ENCODE data around the gene SPRR2E.
"Not testable (repeated sequence)": the region's sequence is repeated elsewhere in the genome, so short reads cannot be mapped to it uniquely, and the experiment has no call there.

SPRR2E gene

DNA sequence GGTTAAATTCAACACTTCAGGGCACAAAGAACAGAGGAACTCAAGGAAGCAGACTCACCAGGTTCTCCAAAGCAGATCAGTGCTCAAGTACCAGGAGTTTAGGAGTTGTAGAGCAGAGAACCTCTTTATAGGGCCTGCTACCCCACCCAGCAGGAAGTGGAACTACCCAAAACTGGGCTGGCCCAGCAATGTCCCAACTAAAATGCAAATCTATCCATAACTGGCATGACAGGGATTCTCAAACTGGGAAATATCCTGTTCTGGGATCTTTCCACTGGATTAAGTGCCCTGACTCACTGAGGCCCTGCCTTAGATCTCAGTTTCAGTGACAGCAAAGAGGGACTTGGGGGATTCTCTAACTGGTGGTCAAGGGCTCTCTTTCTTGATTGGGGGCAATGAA lies at the start of gene SPRR2E:
Gene SPRR2E, minus strand, starts transcription at position 101 of the 400 bp plus-strand sequence. CDS start 775 bp downstream, outside the sequence.
- DNase-seq: no peak

DNA sequence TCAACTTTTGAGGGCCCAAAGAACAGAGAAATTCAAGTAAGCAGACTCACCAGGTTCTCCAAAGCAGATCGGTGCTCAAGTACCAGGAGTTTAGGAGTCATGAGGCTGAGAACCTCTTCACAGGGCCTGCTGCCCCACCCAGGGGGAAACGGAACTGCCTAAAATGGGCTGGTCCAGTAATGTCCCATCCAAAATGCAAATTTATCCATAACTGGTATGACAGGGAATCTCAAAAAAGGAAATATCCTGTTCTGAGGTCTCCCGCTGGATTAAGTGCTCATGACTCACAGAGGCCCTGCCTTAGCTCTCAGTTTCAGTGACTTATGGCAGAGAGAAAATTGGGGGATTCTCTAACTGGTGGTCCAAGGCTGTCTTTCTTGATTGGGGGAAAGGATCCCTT lies 47.1 kb upstream of the SPRR2E start:
- no peak for DNase-seq

DNA sequence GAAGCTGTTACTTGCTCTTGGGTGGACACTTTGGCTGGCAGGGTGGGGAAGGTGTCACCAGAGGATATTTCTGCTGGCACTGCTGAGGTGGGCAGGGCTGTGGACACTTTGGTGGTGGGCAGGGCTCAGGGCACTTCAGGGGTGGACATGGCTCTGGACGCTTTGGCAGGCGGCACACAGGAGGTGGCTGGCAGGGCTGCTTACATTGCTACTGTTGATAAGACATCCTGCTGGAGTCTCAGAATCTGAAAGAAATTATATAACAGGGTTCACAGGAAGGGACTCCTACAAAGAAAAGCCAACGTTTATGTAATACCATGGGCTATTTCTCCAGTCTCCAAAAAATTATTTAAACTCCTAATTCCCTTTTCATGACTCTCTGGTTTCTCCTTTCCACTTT lies 46.2 kb upstream of the SPRR2E start:
- no peak for DNase-seq

DNA sequence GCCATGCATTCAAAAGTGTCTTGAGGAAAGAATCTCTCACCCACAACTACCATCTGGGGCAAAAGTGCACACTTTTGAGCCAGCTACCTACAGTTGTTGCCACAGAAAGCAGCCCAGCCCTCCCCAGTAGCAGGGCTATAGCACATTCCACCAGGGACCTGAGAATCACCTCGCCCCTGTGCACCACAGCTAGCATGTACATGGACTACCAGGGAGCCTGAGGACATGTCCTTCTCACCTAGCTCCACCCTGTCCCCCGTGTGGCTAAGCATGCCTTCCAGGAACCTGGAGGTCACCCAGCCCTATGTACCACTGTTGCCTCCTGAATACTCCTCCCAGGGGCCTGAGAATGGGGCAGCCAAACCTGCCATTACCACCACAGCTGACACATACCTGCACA lies 39.4 kb upstream of the SPRR2E start:
- DNase-seq: no peak

DNA sequence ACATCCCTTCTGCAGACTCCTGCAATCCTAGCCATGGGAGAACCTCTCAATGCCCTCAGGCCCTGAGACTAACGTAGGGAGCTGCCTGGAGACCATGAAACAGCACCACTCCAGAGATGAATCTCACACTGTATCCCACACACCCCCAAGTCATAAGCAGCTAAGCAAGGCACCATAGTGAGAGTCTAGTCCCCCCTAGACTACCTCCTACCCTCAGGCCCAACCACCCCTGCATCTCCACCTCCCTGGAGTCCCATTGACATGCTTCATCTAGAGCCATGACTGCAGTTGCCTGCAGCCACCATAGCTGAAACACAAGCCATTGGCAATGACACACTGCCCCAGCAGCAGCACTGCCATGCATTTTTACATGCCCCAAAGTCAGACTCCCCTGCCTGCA lies 38.9 kb upstream of the SPRR2E start:
- DNase-seq: no peak

DNA sequence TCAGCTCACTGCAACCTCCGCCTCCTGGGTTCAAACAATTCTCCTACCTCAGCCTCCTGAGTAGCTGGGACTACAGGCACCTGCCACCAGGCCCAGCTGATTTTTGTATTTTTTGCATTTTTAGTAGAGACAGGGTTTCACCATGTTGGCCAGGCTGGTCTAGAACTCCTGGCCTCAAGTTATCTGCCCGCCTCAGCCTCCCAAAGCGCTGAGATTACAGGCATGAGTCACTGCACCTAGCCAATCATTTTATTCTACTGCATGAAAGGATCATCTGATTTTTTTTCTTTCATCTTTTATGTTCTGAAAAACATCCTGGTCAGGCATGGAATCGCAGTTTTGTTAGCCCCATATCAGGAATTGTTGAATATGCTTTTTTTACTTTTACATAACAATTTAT lies 34.4 kb upstream of the SPRR2E start:
- not testable (repeated sequence) for DNase-seq

DNA sequence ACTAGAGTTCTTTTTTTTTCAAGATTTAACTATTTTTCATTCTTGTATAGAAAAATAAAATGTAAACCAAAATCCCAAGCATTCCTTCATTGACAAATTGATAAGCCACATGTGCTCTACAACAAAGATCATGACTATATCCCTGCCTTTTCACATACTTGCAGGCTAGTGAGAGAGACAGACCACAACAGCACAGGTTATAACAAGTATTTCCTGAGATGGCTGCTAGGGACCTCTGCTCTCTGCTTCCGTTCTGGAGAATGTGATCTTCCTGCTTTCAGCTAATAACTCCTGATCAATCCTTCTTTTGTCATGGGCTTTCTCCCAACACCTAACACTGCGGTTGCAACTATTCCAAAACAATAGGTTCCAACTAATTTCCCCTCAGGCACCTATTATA lies 33.0 kb upstream of the SPRR2E start:
- no peak for DNase-seq

DNA sequence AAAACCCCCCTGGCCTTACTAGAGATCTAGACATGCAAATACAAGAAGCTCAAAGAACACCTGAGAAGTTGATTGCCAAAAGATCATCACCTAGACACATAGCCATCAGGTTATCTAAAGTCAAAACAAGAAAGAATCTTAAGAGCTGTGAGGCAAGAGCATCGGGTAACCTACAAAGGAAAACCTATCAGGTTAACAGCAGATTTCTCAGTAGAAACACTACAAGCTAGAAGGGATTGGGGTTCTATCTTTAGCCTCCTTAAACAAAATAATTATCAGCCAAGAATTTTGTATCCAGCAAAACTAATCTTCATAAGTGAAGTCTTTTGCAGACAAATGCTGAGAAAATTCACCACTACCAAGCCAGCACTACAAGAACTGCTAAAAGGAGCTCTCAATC lies 31.2 kb upstream of the SPRR2E start:
- DNase-seq: no peak

DNA sequence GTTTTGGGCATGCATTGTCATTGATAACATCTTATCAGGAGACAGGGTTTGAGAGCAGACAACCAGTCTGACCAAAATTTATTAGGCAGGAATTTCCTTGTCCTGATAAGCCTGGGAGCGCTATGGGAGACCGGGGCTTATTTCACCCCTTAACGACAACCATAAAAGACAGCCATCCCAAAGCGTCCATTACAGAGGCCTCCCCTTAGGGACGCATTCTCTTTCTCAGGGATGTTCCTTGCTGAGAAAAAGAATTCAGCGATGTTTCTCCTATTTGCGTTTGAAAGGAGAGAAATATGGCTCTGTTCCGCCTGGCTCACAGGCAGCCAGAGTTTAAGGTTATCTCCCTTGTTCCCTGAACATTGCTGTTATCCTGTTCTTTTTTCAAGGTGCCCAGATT lies 29.5 kb upstream of the SPRR2E start:
- not testable (repeated sequence) for DNase-seq

DNA sequence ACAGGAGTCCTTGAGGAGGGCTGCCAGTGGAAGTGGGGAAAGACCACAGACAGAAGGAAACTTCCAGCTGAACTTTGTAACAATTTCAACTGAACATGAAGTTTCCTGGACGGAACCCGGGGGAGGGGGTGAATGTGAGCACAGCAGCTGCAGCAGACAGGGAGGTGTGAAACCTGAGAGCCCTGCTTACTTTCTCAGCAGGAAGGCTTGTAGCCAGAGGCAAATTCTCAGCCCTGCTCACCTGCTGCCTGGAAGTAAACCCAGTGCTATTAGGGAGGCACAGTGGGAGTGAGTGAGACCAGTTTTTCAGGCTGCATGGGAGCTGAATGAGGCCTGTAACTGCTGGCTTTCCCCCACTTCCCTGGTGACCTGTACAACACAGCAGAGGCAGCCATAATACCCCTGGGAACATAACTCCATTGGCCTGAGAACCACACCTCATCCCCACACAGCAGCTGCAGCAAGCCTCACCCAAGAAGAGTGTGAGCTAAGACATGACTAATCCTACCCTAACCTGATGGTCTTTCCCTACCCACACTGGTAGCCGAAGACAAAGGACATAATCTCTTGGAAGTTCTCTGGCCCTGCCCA lies 28.6 kb upstream of the SPRR2E start:
- no peak for DNase-seq

DNA sequence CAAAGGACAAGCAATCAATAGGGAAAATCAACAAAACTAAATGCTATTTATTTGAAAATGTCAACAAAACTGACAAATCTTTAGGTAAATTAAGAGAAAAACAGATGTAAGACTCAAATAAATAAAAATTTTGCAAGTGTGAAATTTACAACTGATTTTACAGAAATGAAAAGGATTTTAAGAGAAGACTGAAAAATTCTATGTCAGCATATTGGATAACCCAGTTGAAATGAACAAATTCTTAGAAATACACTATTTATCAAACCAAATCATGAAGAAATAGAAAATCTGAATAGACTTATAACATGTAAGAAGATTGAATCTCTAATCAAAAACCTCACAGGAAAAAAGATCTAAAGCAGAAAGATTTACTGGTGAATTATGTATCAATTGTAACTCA lies 26.6 kb upstream of the SPRR2E start:
- DNase-seq: no peak

DNA sequence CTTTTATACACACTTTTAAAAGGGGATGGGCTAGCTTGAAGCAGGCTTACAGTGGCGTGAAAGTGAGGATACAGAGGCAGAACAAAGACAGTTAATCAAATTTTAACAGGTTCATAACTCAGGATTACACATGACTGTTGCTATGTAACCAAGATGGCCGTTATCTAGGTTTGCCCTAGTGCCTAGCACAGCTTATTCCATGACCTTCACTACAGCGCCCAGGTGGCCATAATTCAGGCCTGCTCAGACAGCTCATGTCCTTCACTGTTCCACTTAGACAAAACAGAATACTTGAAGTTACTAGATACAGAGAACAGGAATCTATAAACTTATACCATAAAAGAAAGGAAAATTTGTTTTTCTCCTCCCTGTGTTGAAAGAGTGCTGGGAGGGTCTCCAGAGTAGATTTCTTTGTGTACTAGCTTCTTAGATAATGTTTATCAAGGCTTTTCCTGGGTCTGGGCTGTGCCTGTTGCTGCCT lies 25.2 kb upstream of the SPRR2E start:
- DNase-seq: no peak

DNA sequence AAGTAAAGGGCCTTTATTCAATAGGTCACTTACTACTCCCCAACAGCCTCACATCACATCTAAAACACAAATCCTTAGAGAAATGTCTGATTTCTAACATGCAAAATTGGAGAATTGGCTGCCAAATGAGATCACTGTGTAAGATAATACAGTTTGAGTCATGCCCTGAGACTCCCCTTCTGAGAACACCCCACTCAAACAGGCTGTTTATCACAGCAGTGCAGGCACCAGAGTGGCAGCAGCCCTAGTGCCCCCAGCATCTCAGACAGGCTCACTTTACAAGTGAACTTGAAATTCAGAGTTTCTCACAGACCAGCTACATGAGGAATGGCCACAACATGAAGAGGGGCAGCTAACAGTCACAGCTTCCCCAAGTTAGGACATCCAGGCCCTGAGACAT lies 20.9 kb upstream of the SPRR2E start:
- DNase-seq: not testable (repeated sequence)

DNA sequence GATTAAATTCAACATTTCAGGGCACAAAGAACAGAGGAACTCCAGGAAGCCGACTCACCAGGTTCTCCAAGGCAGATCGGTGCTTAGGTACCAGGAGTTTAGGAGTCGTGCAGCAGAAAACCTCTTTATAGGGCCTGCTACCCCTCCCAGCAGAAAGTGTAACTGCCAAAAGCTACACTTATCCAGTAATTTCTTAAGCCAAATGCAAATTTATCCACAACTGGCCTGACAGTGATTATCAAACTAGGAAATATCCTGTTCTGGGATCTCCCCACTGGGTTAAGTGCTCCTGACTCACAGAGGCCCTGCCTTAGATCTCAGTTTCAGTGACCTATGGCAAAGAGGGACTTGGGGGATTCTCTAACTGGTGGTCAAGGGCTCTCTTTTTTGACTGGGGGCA lies 19.1 kb upstream of the SPRR2E start, which contains the start of gene SPRR2F:
Gene SPRR2F, minus strand, starts transcription at position 101 of the 400 bp plus-strand sequence. CDS start 783 bp downstream, outside the sequence.
- DNase-seq: no peak

DNA sequence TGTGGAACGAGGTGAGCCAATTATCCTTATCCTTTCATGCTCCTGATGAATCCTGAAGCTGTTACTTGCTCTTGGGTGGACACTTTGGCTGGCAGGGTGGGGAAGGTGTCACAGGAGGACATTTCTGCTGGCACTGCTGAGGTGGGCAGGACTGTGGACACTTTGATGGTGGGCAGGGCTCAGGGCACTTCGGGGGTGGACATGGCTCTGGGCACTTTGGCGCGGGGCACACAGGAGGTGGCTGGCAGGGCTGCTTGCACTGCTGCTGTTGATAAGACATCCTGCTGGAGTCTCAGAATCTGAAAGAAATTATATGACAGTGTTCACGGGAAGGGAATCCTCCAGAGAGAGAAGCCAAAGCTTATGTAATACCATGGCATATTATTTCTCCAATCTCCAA lies 18.1 kb upstream of the SPRR2E start:
- DNase-seq: not testable (repeated sequence)

DNA sequence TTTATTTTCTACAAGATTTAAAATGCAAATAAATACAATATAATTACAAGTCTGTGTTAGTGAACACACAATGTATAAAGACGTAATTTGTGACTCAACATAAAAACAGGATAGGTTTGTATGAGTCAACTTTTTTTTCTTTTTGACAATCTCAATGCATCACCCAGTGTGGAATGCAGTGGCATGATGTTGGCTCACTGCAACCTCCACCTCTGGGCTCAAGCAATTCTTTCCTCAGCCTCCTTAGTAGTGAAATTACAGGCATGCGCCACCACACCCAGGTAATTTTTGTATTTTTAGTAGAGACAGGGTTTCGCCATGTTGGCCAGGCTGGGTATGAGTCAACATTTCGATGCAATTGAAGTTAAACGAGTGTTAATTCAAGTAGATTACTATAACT lies 5.9 kb upstream of the SPRR2E start:
- DNase-seq: no peak

DNA sequence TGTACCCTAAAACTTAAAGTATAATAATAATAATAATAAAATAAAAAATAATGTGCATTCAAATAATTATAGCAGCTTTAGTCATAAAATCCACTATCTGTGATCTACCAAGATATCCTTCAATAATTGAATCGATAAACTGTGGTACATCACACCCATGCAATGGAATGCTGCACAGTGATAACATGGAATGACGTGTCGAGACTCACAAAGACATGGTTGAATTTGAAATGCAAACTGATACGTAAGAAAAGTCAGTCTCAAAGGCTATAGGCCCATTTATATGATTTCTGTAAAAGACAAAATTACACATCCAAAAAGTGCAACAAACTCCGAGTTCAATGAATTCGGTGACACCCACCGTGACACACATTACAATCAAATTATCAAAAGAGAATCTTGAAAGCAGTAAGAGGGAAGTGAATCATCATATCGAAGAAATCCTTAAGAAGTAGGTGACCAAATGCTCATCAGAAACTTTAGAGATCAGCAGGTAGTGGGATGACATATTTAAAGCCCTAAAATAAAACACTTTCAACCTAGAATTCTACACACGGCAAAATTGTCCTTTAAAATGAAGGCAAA lies 5.2 kb upstream of the SPRR2E start:
- no peak for DNase-seq

DNA sequence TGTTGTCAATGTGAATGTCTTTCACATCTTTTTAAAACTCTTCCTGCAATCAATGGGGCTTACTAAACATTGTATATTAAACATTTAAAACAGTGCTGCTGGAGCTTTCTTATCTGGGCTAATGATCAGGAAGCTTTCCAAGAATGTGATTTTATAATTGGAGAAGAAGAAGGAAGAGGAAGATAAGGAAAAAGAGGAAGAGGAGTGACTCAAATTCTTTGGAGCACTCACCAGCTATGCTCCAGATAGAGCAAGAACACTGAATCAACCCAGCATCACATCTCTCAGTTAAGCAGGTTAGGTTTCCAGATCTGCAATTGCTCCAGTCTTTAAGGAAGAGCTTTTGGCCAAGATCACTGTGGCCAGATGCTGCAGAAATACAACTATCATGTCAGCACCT lies 1.4 kb upstream of the SPRR2E start:
- no peak for DNase-seq

DNA sequence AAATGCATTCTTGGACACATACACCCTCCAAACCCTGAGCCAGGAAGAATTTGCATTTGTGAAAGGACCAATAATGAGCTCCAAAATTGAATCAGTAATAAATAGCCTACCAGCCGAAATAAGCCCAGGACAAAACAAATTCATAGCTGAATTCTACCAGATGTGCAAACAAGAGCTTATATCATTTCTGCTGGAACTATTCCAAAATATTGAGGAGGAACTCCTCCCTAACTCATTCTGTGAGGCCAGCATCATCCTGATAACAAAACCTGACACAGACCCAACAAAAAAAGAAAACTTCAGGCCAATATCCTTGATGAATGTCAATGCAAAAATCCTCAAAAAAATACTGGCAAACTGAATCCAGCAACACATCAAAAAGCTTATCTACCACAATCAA lies 6.7 kb downstream of the SPRR2E start:
- no peak for DNase-seq

DNA sequence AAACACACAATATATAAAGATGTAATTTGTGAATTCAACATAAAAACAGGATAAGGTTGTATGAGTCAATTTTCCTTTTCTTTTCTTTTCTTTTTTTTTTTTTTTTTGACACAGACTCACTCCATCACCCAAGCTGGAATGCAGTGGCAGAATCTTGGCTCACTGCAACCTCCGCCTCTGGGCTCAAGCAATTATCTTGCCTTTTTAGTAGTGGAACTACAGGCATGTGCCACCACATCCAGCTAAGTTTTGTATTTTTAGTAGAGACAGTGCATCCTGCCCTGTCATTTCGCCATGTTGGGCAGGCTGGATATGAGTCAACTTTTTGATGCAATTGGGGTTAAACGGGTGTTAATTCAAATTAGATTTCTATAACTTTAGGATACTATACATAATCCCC lies 12.6 kb downstream of the SPRR2E start:
- no peak for DNase-seq

DNA sequence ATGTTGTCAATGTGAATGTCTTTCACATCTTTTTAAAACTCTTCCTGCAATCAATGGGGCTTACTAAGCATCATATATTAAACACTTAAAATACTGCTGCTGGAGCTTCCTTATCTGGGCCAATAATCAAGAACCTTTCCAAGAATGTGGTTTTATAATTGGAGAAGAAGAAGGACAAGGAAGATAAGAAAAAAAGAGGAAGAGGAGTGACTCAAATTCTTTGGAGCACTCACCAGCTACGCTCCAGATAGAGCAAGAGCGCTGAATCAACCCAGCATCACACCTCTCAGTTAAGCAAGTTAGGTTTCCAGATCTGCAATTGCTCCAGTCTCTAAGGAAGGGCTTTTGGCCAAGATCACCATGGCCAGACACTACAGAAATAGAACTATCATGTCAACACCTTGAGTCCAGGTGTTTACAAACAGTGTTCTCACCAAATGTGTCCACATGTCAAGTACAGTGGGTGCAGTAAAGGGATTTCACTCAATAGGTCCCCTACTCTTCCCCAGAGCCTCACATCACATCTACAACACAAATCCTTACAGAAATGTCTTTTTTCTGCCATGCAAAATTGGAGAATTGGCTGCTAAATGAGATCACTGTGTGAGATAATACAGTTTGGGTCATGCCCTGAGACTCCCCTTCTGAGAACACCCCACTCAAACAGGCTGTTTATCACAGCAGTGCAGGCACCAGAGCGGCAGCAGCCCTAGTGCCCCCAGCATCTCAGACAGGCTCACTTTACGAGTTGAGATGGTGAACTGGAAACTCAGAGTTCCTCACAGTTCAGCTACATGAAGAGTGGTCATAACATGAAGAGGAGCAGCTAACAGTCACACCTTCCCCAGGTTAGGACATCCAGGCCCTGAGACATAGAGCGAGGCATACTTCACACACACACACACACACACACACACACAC lies 21.3 kb downstream of the SPRR2E start:
- no peak for DNase-seq

DNA sequence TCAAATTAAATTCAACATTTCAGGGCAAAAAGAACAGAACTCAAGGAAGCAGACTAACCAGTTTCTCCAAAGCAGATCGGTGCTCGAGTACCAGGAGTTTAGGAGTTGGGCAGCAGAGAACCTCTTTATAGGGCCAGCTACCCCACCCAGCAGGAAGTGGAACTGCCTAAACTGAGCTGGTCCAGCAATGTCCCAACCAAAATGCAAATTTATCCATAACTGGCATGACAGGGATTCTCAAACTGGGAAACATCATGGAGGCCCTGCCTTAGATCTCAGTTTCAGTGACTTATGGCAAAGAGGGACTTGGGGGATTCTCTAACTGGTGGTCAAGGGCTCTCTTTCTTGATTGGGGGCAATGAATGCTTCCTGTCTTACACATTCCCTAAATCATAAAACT lies 22.8 kb downstream of the SPRR2E start, which contains the start of gene SPRR2B:
Gene SPRR2B, minus strand, starts transcription at position 101 of the 400 bp plus-strand sequence. CDS start 772 bp downstream, outside the sequence.
- no peak for DNase-seq

DNA sequence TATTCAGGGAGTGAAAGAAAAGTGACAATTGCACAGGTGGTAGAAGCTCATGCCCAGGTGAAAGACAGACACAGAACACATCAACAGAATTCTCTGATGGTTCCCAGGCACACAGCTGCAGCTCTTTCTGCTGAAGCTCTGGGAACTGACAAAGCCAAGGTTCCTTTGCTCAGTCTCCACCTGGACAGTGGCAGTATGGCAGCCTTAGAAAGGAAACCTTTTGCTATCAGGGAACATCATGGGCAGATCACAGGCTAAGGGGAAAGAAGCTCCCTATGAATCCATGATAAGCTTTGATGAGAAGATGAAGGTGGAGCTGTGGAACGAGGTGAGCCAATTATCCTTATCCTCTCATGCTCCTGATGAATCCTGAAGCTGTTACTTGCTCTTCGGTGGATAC lies 24.1 kb downstream of the SPRR2E start:
- DNase-seq: no peak
